ENCODE measurements around the gene PRKN.
A peak's percentile ranks its signal among the peaks of the same experiment; 100 is the strongest.

Gene PRKN

DNA sequence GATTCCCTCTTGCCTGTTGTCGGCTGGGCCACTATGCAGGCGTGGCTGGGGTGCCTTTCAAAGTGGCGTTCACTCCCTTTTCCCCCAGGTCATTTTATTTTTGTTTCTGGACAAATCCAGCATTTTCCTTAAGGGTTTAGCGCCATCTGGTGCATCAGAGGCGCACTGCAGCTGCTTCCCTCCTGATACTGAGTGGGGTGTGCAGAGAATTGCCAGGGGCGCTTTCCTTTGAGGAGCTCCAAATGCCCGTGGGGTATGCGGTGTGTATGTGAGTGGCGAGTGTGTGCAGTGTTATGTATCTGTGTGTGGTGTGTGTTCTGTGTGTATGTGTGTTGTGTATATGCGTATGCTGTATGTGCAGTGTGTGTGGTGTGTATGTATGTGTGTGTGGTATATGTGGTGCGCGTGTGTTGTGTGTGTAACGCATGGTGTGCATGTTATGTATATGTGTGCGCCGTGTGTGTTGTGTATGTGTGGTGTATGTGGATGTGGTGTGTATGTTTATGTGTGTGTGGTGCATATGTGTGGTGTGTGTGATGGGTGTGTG is 1353.6 kb downstream of the PRKN start (continued):
- TF ChIP-seq CTCF (tag by site-specific recombination; IDR thresholded peaks at IDR 0.05) (peak; percentile 91), GLIS1 (tag by site-specific recombination; IDR thresholded peaks at IDR 0.05) (no peak), ZNF747 (tag by site-specific recombination; IDR thresholded peaks at IDR 0.05) (no peak)
- TF ChIP-seq, protein P1, sequence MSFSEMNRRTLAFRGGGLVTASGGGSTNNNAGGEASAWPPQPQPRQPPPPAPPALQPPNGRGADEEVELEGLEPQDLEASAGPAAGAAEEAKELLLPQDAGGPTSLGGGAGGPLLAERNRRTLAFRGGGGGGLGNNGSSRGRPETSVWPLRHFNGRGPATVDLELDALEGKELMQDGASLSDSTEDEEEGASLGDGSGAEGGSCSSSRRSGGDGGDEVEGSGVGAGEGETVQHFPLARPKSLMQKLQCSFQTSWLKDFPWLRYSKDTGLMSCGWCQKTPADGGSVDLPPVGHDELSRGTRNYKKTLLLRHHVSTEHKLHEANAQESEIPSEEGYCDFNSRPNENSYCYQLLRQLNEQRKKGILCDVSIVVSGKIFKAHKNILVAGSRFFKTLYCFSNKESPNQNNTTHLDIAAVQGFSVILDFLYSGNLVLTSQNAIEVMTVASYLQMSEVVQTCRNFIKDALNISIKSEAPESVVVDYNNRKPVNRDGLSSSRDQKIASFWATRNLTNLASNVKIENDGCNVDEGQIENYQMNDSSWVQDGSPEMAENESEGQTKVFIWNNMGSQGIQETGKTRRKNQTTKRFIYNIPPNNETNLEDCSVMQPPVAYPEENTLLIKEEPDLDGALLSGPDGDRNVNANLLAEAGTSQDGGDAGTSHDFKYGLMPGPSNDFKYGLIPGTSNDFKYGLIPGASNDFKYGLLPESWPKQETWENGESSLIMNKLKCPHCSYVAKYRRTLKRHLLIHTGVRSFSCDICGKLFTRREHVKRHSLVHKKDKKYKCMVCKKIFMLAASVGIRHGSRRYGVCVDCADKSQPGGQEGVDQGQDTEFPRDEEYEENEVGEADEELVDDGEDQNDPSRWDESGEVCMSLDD (tag by site-specific recombination; IDR thresholded peaks at IDR 0.05), result no peak

- Histone ChIP-seq H3K27ac (ENCODE audit: extremely low read depth, low read depth, low read length) (no peak overlapping the region), H3K9me3 (ENCODE audit: control insufficient read depth, insufficient read depth, low read depth, low read length) (no peaks in the 10 kb centered on the region), H3K4me3 (ENCODE audit: low read depth, low read length) (no peak overlapping the region), H3K36me3 (ENCODE audit: control insufficient read depth in 2 of 2, insufficient read depth in 1 of 2, low read length in 2 of 2) (no peaks in the 10 kb centered on the region), H3K4me1 (ENCODE audit: control insufficient read depth, insufficient read depth, low read length) (no peaks in the 10 kb centered on the region)
- no peak for TF ChIP-seq MZF1 (tag by site-specific recombination; IDR thresholded peaks at IDR 0.05; ENCODE audit: borderline replicate concordance)
- TF ChIP-seq ZNF549 (tag by site-specific recombination; IDR thresholded peaks at IDR 0.05), result no peak
- no peak for TF ChIP-seq SP2 (tag by site-specific recombination; IDR thresholded peaks at IDR 0.05)
- TF ChIP-seq, protein P1 (tag by site-specific recombination; IDR thresholded peaks at IDR 0.05), result no peak
- no peak for TF ChIP-seq SCRT2 (tag by site-specific recombination; IDR thresholded peaks at IDR 0.05)
- TF ChIP-seq ZNF488 (tag by site-specific recombination; IDR thresholded peaks at IDR 0.05), result no peak
- TF ChIP-seq BCL11A (tag by site-specific recombination; IDR thresholded peaks at IDR 0.05; ENCODE audit: low read depth), result no peak
- TF ChIP-seq ZNF692 (tag by site-specific recombination; IDR thresholded peaks at IDR 0.05), result no peak
- TF ChIP-seq, protein P2, sequence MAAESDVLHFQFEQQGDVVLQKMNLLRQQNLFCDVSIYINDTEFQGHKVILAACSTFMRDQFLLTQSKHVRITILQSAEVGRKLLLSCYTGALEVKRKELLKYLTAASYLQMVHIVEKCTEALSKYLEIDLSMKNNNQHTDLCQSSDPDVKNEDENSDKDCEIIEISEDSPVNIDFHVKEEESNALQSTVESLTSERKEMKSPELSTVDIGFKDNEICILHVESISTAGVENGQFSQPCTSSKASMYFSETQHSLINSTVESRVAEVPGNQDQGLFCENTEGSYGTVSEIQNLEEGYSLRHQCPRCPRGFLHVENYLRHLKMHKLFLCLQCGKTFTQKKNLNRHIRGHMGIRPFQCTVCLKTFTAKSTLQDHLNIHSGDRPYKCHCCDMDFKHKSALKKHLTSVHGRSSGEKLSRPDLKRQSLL (tag by site-specific recombination; IDR thresholded peaks at IDR 0.05), result no peak
- no peak for TF ChIP-seq ZNF114 (tag by site-specific recombination; IDR thresholded peaks at IDR 0.05)
- no peak for TF ChIP-seq ZNF10 (tag by site-specific recombination; IDR thresholded peaks at IDR 0.05)
- TF ChIP-seq ZNF639 (tag by site-specific recombination; IDR thresholded peaks at IDR 0.05), result no peak
- no peak for TF ChIP-seq ZNF423 (tag by site-specific recombination; IDR thresholded peaks at IDR 0.05)
- TF ChIP-seq ZXDB (tag by site-specific recombination; IDR thresholded peaks at IDR 0.05), result no peak
- TF ChIP-seq ZNF132 (tag by site-specific recombination; IDR thresholded peaks at IDR 0.05; ENCODE audit: borderline replicate concordance), result no peak
- no peak for TF ChIP-seq MYNN (tag by site-specific recombination; IDR thresholded peaks at IDR 0.05; ENCODE audit: borderline replicate concordance)
- no peak for TF ChIP-seq ZNF24 (tag by site-specific recombination; IDR thresholded peaks at IDR 0.05)
- TF ChIP-seq SP7 (tag by site-specific recombination; IDR thresholded peaks at IDR 0.05), result no peak
- no peak for TF ChIP-seq ZNF548 (tag by site-specific recombination; IDR thresholded peaks at IDR 0.05)
- no peak for TF ChIP-seq IKZF3 (tag by site-specific recombination; IDR thresholded peaks at IDR 0.05)
- POLR2A ChIA-PET, result no interaction called here
- CTCF ChIA-PET, result interaction anchor here (0.6 to 11.3 kb wide), 21 partner anchors 12 to 851 kb away, joined by 3 to 261 read pairs (median 6); partner anchors contain the start of gene AGPAT4
Observed at GRCh38 chr6:161372422-161372793, 1355.2 kb downstream of the PRKN start.
